Fibroblast of pulmonary artery (primary cell): Measurements from ENCODE around the gene YIPF7.

ENCODE experiments used
- DNase-seq: peaks from one replicate; pipeline ENCODE4 v3.0.0-alpha.2; 2010; ENCODE audit warnings: low read depth
- H3K4me3 ChIP-seq: replicated peaks from 2 replicates; pipeline ENCODE4 v1.5.1; 2011; ENCODE audit warnings: low read depth, mild to moderate bottlenecking, control low read depth, low read length, moderate library complexity
- TF ChIP-seq, protein P1 (sequence below): IDR thresholded peaks from 2 replicates; pipeline ENCODE4 v1.5.1; 2011; ENCODE audit warnings: mild to moderate bottlenecking, control low read depth, low read length, inconsistent platforms; ENCODE audit errors: missing control alignments

Gene YIPF7

DNA sequence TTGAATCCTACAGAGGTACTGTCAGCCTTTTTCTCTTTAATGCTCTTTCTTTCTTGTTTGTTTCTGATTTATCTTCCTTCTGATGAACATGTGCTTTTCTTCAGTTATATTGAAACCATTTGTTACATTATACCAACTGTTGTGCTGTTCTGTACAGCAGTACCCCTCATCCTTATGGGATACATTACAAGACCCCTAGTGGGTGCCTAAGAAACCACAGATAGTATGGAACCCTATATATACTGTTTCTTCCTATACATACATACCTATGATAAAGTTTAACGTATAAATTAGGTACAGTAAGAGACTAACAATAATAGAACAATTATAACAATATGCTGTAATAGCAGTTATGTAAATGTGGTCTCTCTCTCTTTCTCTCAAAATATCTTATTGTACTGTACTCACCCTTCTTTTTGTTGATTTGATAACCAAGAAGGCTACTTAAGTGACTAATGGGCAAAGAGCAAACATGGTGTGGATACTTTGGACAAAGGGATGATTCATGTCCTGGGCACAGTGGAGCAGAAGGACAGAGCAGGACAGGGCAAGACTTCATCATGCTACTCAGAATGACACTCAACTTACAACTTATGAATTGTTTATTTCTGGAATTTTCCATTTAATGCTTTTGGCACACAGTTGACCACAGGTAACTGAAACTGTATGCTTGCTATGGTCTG is 10.7 kb upstream of the YIPF7 start:
- TF ChIP-seq, protein P1, sequence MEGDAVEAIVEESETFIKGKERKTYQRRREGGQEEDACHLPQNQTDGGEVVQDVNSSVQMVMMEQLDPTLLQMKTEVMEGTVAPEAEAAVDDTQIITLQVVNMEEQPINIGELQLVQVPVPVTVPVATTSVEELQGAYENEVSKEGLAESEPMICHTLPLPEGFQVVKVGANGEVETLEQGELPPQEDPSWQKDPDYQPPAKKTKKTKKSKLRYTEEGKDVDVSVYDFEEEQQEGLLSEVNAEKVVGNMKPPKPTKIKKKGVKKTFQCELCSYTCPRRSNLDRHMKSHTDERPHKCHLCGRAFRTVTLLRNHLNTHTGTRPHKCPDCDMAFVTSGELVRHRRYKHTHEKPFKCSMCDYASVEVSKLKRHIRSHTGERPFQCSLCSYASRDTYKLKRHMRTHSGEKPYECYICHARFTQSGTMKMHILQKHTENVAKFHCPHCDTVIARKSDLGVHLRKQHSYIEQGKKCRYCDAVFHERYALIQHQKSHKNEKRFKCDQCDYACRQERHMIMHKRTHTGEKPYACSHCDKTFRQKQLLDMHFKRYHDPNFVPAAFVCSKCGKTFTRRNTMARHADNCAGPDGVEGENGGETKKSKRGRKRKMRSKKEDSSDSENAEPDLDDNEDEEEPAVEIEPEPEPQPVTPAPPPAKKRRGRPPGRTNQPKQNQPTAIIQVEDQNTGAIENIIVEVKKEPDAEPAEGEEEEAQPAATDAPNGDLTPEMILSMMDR: no peak
- H3K4me3 ChIP-seq: no peak overlapping the region
- no peak for DNase-seq

DNA sequence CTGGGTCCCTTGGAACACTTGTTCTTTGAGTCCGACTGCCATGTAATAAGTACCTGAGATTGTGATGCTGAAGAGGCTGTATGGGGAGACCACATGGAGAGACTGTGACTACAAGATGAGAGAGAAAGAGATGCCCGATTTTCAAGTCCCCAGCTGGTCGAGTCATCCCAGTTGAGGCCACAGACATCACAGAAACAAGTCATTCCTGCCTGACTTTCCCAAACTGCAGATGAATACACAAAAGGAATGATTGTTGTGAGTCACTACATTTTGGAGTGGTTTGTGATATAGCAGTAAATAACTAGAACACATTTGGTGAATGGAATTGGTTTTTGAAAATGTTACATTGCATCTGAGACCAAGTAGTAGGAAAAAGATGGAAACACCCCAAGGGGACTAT is 9.0 kb upstream of the YIPF7 start:
- no peak overlapping the region for H3K4me3 ChIP-seq
- TF ChIP-seq, protein P1: no peak
- no peak for DNase-seq

DNA sequence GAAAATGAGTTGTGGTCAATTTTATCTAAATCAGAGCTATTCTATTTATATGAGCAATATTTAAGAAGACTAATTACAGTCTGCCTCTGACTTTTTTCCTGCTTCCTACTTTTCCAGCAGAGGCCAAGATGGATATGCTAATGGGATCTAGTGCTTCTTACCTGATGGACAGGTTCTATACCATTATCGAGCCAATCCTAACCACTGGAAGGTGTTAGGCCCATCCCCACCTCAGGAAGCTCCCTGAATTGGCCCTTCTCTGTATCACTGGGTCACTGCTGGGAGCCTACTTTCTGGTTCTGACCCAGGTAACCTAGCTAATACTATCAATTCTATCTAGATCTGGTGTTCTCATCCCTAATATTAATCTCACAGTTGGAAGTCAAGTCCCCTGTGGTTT is 577 bp upstream of the YIPF7 start:
- DNase-seq: no peak
- no peak overlapping the region for H3K4me3 ChIP-seq
- TF ChIP-seq, protein P1: no peak

DNA sequence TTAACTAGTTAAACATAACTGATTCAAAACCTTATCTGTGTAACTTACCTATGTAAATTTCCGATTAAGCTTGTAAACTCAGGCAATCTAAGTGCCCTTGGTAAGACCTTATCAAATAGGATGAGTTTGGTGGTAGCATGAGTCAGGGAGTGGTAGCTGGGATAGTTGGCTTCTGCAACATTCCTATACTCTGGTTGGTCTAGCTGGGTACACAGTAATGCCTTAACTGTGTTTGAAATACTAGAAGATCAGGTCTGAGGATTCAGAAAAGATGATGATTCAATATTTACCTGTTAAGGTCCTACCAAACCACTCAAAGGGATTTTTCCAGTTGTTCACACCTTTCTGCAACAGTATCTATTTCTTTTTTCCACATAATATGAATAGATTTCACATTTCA is 5.3 kb downstream of the YIPF7 start:
- TF ChIP-seq, protein P1: no peak
- DNase-seq: no peak
- no peak overlapping the region for H3K4me3 ChIP-seq

DNA sequence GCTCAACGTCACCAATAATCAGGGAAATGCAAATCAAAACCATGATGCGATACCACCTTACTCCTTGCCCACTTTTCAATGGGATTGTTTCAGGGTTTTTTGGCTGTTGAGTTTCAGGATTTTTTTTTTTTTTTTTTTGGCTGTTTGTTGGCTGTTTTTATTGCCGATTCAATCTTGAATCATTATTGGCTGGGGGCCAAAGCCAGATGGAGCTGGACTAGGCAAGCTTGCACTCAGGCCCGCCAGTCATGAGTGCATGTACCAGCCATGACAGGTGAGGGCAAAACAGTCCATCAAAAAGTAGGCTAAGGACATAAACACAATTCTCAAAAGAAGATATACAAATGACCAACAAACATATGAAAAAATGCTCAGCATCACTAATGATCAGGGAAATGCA is 13.3 kb downstream of the YIPF7 start:
- no peak for DNase-seq
- H3K4me3 ChIP-seq: no peak overlapping the region
- TF ChIP-seq, protein P1: no peak

DNA sequence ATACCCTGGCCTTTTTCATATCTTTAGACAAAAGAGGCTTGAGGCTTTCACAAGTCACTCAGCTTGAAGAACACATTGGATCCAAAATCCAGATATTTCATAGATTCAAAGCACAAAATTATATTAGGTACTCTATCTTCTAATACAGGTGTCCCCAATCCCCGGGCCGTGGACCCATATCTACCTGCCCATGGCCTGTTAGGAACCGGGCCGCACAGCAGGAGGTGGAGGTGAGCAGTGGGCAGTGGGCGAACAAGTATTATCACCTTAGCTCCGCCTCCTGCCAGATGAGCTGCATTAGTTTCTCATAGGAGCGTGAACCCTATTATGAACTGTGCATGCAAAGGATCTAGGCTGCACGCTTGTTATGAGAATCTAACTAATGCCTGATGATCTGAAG is 18.7 kb downstream of the YIPF7 start:
- no peak overlapping the region for H3K4me3 ChIP-seq
- DNase-seq: no peak
- TF ChIP-seq, protein P1: no peak

DNA sequence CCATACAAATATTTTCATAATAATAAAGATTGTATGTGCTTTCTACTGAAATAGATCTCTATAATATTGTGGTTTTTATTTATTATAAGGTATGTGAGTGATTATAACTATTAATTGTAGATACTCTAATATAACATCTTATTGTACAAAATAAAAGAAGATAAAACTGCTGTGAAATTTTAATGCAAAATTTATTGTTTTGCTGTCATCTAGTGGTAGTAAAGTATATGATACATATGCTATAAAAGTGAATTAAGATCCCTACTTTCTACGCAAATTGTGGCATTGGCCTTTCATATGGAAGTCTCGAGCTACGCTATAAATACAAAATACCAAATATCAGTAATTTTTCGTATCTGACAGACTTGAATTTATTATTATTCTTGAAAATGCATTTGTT is 19.3 kb downstream of the YIPF7 start:
- DNase-seq: peak; percentile 1
- H3K4me3 ChIP-seq: no peak overlapping the region
- TF ChIP-seq, protein P1: peak; percentile 31
